HepG2 (cell line): ENCODE data around the gene VWA5B1. TPM values are rescaled to one million over a fixed set of nuclear protein-coding genes. Genes with fewer than 3 reads are reported as not detected.

Source experiments
- ATAC-seq: fragments of 200-7000 bp; cut with Tn5 transposase; 3 replicates; pipeline ENCODE4 v1.9.1; 2020; ENCODE audit warnings: mild to moderate bottlenecking, moderate library complexity
- BruUV-seq: library from RNA; stranded (reverse); fragments of 400-500 nt; replicated peaks from 2 replicates; lab custom pipeline; 2021; lab: Mats Ljungman, UMichigan
- CTCF ChIA-PET: fragments of 300-600 bp; formaldehyde crosslinking; extraction: SDS; loops from one replicate; lab custom pipeline; 2021; ENCODE audit warnings: low total read pairs, inconsistent platforms, low intra/inter-chr PET ratio; lab: Yijun Ruan, JAX
- POLR2A ChIA-PET: fragments of 350-600 bp; sonication (Branson Sonifier 250); formaldehyde crosslinking; loops from one replicate; lab custom pipeline; 2020; ENCODE audit warnings: antibody characterized with exemption, inconsistent platforms; lab: Yijun Ruan, JAX
- DNase-seq: peaks from one replicate; pipeline ENCODE4 v3.0.0-alpha.2; 2015; ENCODE audit warnings: low spot score
- FAIRE-seq: peaks from 3 replicates; lab custom pipeline; 2011; peaks lifted over from hg19 to GRCh38; lab: Jason Lieb, UNC
- H2AFZ ChIP-seq: one replicate; pipeline ENCODE4 v1.6.1; 2011; ENCODE audit warnings: low read length, inconsistent platforms
- H3K27ac ChIP-seq: fragments of 300-600 bp; 3 replicates; pipeline ENCODE4 v1.8.0; 2011; ENCODE audit warnings: mixed run types, mild to moderate bottlenecking, mixed read lengths, low read length, inconsistent platforms; ENCODE audit not compliant: insufficient read depth; ENCODE audit errors: extremely low read length
- H3K27me3 ChIP-seq, 2 experiments: fragments of 200-600 bp in 1 of 2; 2 replicates in 1 of 2; 3 replicates in 1 of 2; pipeline versions ENCODE4 v1.6.0 to v1.8.0; 2011; ENCODE audit warnings: low read length in 2 of 2, mild to moderate bottlenecking in 2 of 2, moderate library complexity in 2 of 2, inconsistent platforms in 1 of 2; ENCODE audit not compliant: insufficient read depth in 2 of 2, control insufficient read depth in 1 of 2
- H3K36me3 ChIP-seq, 2 experiments: fragments of 200-600 bp in 1 of 2; replicated peaks in 1 of 2; 2 replicates in 1 of 2; 3 replicates in 1 of 2; pipeline versions ENCODE4 v1.5.1 to v1.8.0; 2011; ENCODE audit warnings: low read length in 2 of 2, inconsistent platforms in 1 of 2; ENCODE audit not compliant: insufficient read depth in 2 of 2, control insufficient read depth in 1 of 2
- H3K4me1 ChIP-seq: 2 replicates; pipeline ENCODE4 v1.5.1; 2012; ENCODE audit warnings: low read length, inconsistent platforms; ENCODE audit not compliant: insufficient read depth
- H3K4me2 ChIP-seq: 2 replicates; pipeline ENCODE4 v1.6.0; 2011; ENCODE audit warnings: low read depth, low read length, inconsistent platforms
- H3K4me3 ChIP-seq, 3 experiments: fragments of 200-600 bp in 1 of 3; sonication (generic), shearing (Covaris generic) in 1 of 3; replicated peaks in 1 of 3; 2 replicates each; pipeline ENCODE4 v1.5.1; 2011 to 2016; ENCODE audit warnings: low read length in 3 of 3, inconsistent platforms in 2 of 3, low read depth in 2 of 3, mild to moderate bottlenecking in 2 of 3, control low read depth in 1 of 3, mixed read lengths in 1 of 3; ENCODE audit not compliant: insufficient read depth in 1 of 3
- H3K79me2 ChIP-seq: one replicate; pipeline ENCODE4 v1.6.1; 2011; ENCODE audit warnings: low read length, inconsistent platforms; ENCODE audit not compliant: insufficient read depth
- H3K9ac ChIP-seq: 2 replicates; pipeline ENCODE4 v1.6.0; 2011; ENCODE audit warnings: mild to moderate bottlenecking, low read depth, low read length, inconsistent platforms; ENCODE audit not compliant: insufficient read depth
- H3K9me3 ChIP-seq: 2 replicates; pipeline ENCODE4 v1.5.1; 2012; ENCODE audit warnings: mild to moderate bottlenecking, low read length
- H4K20me1 ChIP-seq: 2 replicates; pipeline ENCODE4 v1.6.0; 2011; ENCODE audit warnings: inconsistent platforms, mild to moderate bottlenecking, low read length, moderate library complexity; ENCODE audit not compliant: insufficient read depth
- CEBPG ChIP-seq: IDR thresholded peaks from 2 replicates; pipeline ENCODE4 v1.6.1; 2016
- KAT7 ChIP-seq: IDR thresholded peaks from 2 replicates; pipeline ENCODE4 v1.6.1; 2018; ENCODE audit warnings: borderline replicate concordance, missing compliant biosample characterization
- MAFK ChIP-seq, 2 experiments: IDR thresholded peaks in 1 of 2; conservative IDR thresholded peaks in 1 of 2; 2 replicates each; pipeline ENCODE4 v1.6.1; 2011; ENCODE audit warnings: improper control_type of control experiment in 2 of 2, low read length in 2 of 2
- WGBS: methylation state at CpG from one replicate; pipeline ENCODE4 v1.1.6; 2017; ENCODE audit warnings: low lambda C conversion rate; 5-methylcytosine and 5-hydroxymethylcytosine counted together
- in situ Hi-C: cut with HindIII; loops from 2 replicates; pipeline ENCODE4 v1.10.0; 2017; ENCODE audit warnings: low pct_unique_long_range_greater_than_20kb; ENCODE audit not compliant: extremely low pct_ligation_motif_present
- intact Hi-C: fragments of 100-400 bp; cut with micrococcal nuclease; formaldehyde crosslinking; loops from one replicate; pipeline ENCODE4 v1.10.0; 2022; ENCODE audit not compliant: unreplicated experiment
- polyA plus RNA-seq, 8 experiments: library from polyadenylated mRNA; depleted of rRNA in 3 of 8; stranded (reverse) in 7 of 8; unstranded in 1 of 8; fragments of >200 nt; fragmentation: Illumina TruSeq in 4 of 8; extraction: Trizol in 4 of 8; gene quantifications; 2 replicates each; pipeline versions ENCODE4 v1.2.1 to v1.2.3, GENCODE V29; 2011 to 2016; ENCODE audit warnings: low read depth in 4 of 8, missing spikeins in 1 of 8, mixed read lengths in 1 of 8; ENCODE audit not compliant: insufficient read depth in 1 of 8
- total RNA-seq, 5 experiments: library from RNA; depleted of rRNA; stranded (reverse); fragments of >200 nt; fragmentation: Illumina TruSeq; extraction: Trizol; gene quantifications; 2 replicates each; pipeline ENCODE4 v1.2.3, GENCODE V29; 2016; ENCODE audit warnings: low read depth in 1 of 5
- TF ChIP-seq, protein P1 (sequence below): sonication (generic); formaldehyde crosslinking; IDR thresholded peaks from 2 replicates; pipeline ENCODE4 v1.8.0; 2022; ENCODE audit warnings: missing genetic modification reagents, low read depth, mild to moderate bottlenecking, borderline replicate concordance

VWA5B1 gene
- total and polyA plus RNA-seq, 2 of the 13 experiments (the other 11 are each of a cell fraction or from before 2014, with no cell fraction given), result not detected

DNA sequence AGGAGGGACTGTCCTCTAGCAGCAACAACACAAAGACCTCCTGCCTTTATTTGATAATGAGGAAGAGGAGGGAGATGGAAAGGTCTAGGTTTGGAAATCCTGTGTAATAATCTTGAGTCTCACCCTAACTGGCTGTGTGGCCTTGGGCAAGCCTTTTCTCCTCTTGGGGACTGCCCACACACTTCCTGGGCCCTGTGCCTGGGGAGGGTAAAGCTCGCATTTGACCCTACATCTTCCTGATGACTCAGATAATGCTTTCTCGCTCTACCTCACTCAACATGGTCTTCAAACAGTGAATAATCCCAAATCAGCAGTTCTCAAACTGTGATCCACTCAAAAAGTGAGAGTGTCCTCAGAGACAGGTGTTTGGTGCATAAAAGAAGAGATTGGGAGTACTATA, 81.2 kb downstream of the VWA5B1 start:
- CTCF ChIA-PET, result no interaction called here
- no peak overlapping the region for H3K4me2 ChIP-seq
- H3K4me1 ChIP-seq, result peaks cover 8% of the 10 kb centered on the region; the same call in 1 of the 2 replicates
- in situ Hi-C loops (no loop called here), intact Hi-C loops (no loop called here)
- no peaks in the 10 kb centered on the region for H3K9me3 ChIP-seq
- ATAC-seq (no peak), DNase-seq (no peak), FAIRE-seq (no peak)
- no TSS peak for BruUV-seq
- WGBS, result 0% methylated on average over 1 of the region's 2 CpGs
- no peaks in the 10 kb centered on the region for H3K79me2 ChIP-seq
- no peak overlapping the region for H3K27ac ChIP-seq
- H3K36me3 ChIP-seq, result no peaks in the 10 kb centered on the region
- H3K4me3 ChIP-seq, result no peak overlapping the region
- no peaks in the 10 kb centered on the region for H4K20me1 ChIP-seq
- no peak for TF ChIP-seq CEBPG (CRISPR knock-in tag)
- TF ChIP-seq KAT7 (CRISPR knock-in tag), result no peak
- 0 out of 4 replicates have a peak, but pooled peaks of 1 of the 2 experiments have one; percentile 3 for TF ChIP-seq MAFK (conservative IDR thresholded peaks at IDR 0.05 in 1 of 2, IDR thresholded peaks at IDR 0.05 in 1 of 2; ENCODE audit: low read length in 2 of 2)
- TF ChIP-seq, all 625 proteins: peak for 1
- H2AFZ ChIP-seq, result no peak overlapping the region
- peaks cover 1 to 37% of the 10 kb centered on the region in 2 experiments for H3K27me3 ChIP-seq
- POLR2A ChIA-PET, result no interaction called here
- no peak overlapping the region for H3K9ac ChIP-seq

GRCh38 chr1:20372676-20373075, 82.0 kb downstream of the VWA5B1 start:
- WGBS, result under 1% methylated on average over 4 of the region's 4 CpGs
- H3K27ac ChIP-seq, result no peak overlapping the region
- H3K4me3 ChIP-seq, result no peak overlapping the region
- no peak for FAIRE-seq
- ChIA-PET CTCF (no interaction called here), POLR2A (no interaction called here)
- no peak overlapping the region for H2AFZ ChIP-seq
- no peaks in the 10 kb centered on the region for H3K36me3 ChIP-seq
- no peak for ATAC-seq
- TF ChIP-seq, protein P1, sequence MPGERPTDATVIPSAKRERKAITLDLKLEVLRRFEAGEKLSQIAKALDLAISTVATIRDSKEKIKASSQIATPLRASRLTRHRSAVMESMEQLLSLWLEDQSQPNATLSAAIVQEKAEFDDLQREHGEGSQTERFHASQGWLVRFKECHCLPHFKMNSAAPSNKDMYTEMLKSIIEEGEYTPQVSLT, result no peak
- no peak overlapping the region for H3K4me2 ChIP-seq
- no peaks in the 10 kb centered on the region; the same call in 1 of the 2 replicates for H3K4me1 ChIP-seq
- no peak overlapping the region for H3K9ac ChIP-seq
- BruUV-seq, result no TSS peak
- H4K20me1 ChIP-seq, result no peaks in the 10 kb centered on the region
- in situ Hi-C loops, result no loop called here
- peaks cover 0 to 31% of the 10 kb centered on the region in 2 experiments; a peak in 3 of 5 replicates for H3K27me3 ChIP-seq
- DNase-seq, result no peak
- H3K79me2 ChIP-seq, result no peaks in the 10 kb centered on the region
- H3K9me3 ChIP-seq, result no peaks in the 10 kb centered on the region
- intact Hi-C loops, result no loop called here
